ENCODE data around the gene ZMAT3.
"Not testable (repeated sequence)": the region's sequence is repeated elsewhere in the genome, so short reads cannot be mapped to it uniquely, and the experiment has no call there.

DNA sequence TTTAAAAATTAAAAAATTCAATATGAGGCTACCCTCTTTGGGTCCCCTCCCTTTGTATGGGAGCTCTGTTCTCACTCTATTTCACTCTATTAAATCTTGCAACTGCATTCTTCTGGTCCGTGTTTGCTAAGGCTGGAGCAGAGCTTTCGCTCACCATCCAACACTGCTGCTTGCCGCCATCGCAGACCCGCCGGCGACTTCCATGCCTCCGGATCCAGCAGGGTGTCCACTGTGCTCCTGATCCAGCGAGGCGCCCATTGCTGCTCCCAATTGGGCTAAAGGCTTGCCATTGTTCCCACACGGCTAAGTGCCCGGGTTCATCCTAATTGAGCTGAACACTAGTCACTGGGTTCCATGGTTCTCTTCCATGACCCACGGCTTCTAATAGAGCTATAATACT lies 17.0 kb downstream of the ZMAT3 start:
- TF ChIP-seq POLR2AphosphoS5, POLR2A, TAF1, SPI1 (IDR thresholded peaks at IDR 0.05; ENCODE audit: low read depth, low read length): not testable (repeated sequence)

Measured in GM12891 (cell line).